Dendritic cell treated with granulocyte-macrophage colony-stimulating factor and Interleukin-4, amounts not matched to agents 40 ng/mL and 50 ng/mL, for 4 days (primary cell): ENCODE data around the gene CTNNA2.

Experiments used
- H3K27ac Mint-ChIP-seq: one replicate; pipeline ENCODE4 v1.8.0; 2022; ENCODE audit warnings: mild to moderate bottlenecking, mixed read lengths
- H3K27me3 Mint-ChIP-seq: one replicate; pipeline ENCODE4 v1.8.0; 2022; ENCODE audit warnings: mild to moderate bottlenecking, mixed read lengths
- H3K36me3 Mint-ChIP-seq: one replicate; pipeline ENCODE4 v1.8.0; 2022; ENCODE audit warnings: low read depth, mixed read lengths
- H3K4me1 Mint-ChIP-seq: one replicate; pipeline ENCODE4 v1.8.0; 2022; ENCODE audit warnings: low read depth, mixed read lengths
- H3K4me3 Mint-ChIP-seq: one replicate; pipeline ENCODE4 v1.8.0; 2022; ENCODE audit warnings: mild to moderate bottlenecking, moderate library complexity, mixed read lengths
- H3K9me3 Mint-ChIP-seq: one replicate; pipeline ENCODE4 v1.8.0; 2022; ENCODE audit warnings: mixed read lengths
- intact Hi-C: fragments of 100-400 bp; cut with micrococcal nuclease; formaldehyde crosslinking; loops from one replicate; pipeline ENCODE4 v1.15.0; 2022

The CTNNA2 gene

DNA sequence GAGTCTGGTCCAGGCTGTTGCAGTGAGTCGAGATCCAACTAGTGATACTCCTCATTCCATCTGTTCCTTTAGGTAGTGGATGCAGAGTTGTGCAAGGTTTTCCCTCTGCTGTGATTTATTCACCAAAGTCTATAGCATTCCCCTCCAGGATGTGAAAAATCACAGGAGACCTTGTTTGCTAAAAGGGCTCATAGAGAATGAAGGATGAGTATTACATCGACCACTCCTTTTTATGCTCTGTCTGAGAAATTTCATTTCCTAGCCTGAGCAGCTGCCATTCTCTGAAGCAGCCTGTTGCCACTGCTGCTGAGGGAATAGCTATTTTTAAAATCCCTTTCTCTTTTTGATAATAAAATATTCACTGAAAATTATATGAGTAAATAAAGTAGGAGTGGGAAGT, 925.8 kb downstream of the CTNNA2 start:
- Mint-ChIP-seq H3K4me3 (no peak overlapping the region), H3K36me3 (no peaks in the 10 kb centered on the region), H3K27ac (no peak overlapping the region), H3K9me3 (peaks cover 26% of the 10 kb centered on the region), H3K27me3 (no peaks in the 10 kb centered on the region), H3K4me1 (no peaks in the 10 kb centered on the region)
- intact Hi-C loops: no loop called here

DNA sequence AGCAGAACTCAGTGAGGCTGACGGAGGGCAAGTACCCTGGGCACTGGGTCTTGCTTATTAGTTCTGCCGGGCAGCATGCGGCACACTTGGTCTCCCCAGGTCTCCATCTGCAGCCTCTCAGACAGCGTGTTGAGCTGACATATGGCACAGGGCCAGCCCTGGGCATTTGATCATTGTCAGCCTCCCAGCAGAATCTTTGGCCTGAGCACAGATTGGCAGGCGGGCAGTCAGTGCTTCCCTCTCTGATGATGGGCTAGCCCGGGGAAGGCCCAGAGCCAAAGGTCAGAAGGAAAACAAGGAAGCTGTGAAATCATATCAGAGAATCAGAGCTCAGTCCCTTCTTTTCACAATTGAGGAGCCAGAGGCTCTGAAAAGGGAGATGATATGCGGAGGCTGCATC, 941.8 kb downstream of the CTNNA2 start:
- Mint-ChIP-seq H3K27me3 (no peaks in the 10 kb centered on the region), H3K9me3 (peaks cover 22% of the 10 kb centered on the region), H3K27ac (no peak overlapping the region), H3K4me1 (no peaks in the 10 kb centered on the region), H3K36me3 (no peaks in the 10 kb centered on the region), H3K4me3 (no peak overlapping the region)
- intact Hi-C loops: no loop called here

DNA sequence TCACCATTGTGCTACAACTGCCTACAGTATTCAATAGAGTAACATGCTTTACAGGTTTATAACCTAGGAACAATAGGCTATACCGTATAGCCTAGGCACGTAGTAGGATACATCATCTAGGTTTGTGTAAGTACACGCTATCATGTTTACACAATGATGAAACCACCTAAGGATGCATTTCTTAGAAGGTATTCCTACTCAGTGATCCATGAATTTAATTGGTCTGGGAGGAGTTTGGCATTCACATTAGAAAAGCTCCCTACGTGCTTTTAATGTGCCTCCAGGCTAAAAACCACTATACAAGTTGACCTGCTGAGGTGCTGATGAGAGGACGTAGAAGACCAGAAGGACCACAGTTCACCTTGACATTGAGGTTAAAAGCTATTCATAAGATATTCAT, 946.2 kb downstream of the CTNNA2 start:
- Mint-ChIP-seq H3K36me3 (no peaks in the 10 kb centered on the region), H3K27me3 (no peaks in the 10 kb centered on the region), H3K27ac (no peak overlapping the region), H3K4me3 (no peak overlapping the region), H3K9me3 (peaks cover 16% of the 10 kb centered on the region), H3K4me1 (no peaks in the 10 kb centered on the region)
- intact Hi-C loops: no loop called here

DNA sequence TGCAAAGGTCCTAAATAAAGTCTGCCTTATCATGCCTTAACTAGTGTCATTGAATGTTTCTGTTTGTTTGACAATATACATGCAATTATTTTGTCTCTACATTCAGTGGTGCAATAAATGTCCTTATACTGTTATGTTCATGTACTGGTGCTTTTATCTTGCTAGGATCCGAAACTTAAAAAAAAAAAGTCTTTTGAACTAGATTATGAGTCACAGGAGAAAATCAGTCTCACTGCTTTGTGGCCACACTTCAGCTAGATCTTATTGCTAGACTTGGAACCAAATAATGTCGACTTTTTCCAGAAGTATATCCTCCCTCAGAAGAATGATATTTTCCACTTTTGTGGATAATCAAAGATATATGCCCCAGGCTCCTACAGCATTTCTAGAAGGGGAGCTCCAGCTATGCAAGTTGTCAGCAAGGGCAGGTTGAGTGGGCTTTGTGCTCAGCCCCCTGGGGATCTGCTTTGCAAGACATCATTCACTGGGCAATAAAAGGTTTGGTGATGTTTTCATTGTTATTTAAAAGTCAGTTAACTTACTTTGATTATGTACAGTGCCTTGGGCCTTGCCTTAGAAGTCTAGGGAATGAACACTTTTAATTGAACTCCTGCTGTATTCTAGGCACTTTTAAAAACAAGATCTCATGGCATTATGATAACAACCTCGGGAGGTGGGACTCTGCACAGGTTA, 948.8 kb downstream of the CTNNA2 start:
- Mint-ChIP-seq H3K9me3 (peaks cover 8% of the 10 kb centered on the region), H3K27ac (no peak overlapping the region), H3K36me3 (no peaks in the 10 kb centered on the region), H3K4me1 (no peaks in the 10 kb centered on the region), H3K4me3 (no peak overlapping the region), H3K27me3 (no peaks in the 10 kb centered on the region)
- intact Hi-C loops: no loop called here

DNA sequence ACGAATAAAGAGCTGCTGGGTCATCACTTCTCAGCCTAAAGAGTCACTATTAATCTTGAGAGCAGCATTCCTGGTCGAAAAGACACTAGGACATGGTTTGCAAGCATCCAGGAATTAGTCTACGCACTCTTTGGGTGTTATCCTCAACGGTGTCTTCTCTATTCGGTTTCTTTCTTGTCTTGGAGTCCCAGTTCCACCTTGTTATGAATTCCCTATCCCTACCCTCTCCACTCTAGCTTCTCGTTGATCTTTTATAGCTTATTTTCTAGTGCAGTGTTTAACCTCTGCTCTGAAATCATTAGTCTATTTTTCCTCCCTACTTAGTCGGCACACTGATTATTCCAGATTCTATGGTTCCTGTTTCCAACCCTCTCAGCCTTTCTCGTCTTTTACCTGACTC, 949.8 kb downstream of the CTNNA2 start:
- intact Hi-C loops: no loop called here
- Mint-ChIP-seq H3K36me3 (no peaks in the 10 kb centered on the region), H3K9me3 (peaks cover 8% of the 10 kb centered on the region), H3K27me3 (no peaks in the 10 kb centered on the region), H3K27ac (no peak overlapping the region), H3K4me1 (no peaks in the 10 kb centered on the region), H3K4me3 (no peak overlapping the region)

DNA sequence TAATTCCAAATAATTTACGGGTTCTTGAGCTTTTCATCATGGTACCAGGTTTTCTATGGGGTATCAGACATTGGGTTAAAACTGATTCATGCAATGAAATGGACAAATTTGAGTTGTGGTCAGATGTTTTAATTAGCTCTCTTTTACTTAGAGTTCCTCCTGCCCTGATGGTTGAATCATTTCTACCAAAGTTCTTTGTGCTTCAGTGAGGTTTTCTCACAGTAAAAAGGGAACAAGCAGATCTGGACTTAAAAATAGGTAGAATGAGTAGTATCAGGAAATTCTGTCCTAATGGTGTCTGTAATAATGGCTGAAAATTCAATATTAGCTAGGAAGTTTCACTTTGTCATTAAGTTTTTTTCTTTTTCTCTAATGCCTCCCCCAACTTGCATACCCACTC, 951.4 kb downstream of the CTNNA2 start:
- Mint-ChIP-seq H3K4me1 (no peaks in the 10 kb centered on the region), H3K27ac (no peak overlapping the region)

DNA sequence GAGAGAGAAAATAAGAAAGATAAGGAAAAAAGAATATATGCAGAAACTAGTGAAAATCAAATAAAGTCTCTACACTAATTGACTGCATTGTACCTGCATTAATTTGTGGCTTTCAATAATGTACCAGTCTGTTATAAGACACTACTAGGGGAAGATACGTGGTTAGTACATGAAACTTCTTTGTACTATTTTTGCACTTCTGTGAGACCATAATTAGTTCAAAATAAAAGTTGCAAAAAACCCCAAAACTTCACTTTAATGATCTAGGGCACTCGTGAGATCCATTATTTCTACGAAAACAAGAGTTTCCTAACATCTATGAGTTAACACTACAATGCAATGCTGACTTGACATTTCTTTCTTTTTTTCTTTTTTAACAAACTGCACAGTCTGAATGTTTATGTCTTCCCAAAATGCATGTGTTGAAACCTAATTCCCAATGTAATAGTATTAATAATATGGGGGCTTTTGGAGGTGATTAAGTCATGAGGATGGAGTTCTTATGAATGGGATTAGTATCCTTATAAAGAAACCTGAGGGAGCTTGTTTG, 954.5 kb downstream of the CTNNA2 start:
- no peak overlapping the region for H3K27ac Mint-ChIP-seq
- H3K4me3 Mint-ChIP-seq: no peak overlapping the region
- no peaks in the 10 kb centered on the region for H3K36me3 Mint-ChIP-seq
- no peaks in the 10 kb centered on the region for H3K4me1 Mint-ChIP-seq
- no peaks in the 10 kb centered on the region for H3K27me3 Mint-ChIP-seq
- intact Hi-C loops: no loop called here
- H3K9me3 Mint-ChIP-seq: peaks cover 33% of the 10 kb centered on the region

More for the DNA sequence above, 951.4 kb downstream of the CTNNA2 start:
- H3K27me3 Mint-ChIP-seq: no peaks in the 10 kb centered on the region
- no peaks in the 10 kb centered on the region for H3K36me3 Mint-ChIP-seq
- intact Hi-C loops: no loop called here
- H3K4me3 Mint-ChIP-seq: no peak overlapping the region
- peaks cover 8% of the 10 kb centered on the region for H3K9me3 Mint-ChIP-seq

DNA sequence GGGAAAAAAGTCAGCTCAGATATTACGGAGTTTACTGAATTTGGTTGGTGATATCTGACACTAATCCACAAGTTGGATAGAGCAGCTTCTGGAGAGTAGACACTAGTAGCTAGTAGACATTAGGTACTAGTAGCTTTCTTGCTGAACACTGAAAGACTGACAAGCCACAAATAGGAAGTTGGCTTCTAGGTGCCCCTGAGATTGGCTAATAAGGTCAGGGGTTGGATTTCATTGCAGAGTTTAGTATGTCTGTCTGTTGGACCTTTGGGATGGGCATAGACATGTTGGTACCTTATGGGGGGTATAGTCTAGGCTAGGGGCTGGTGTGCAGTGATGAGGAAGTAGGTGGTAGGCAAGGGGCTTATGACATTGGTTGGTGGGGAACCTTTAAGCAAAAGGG, 956.6 kb downstream of the CTNNA2 start:
- no peaks in the 10 kb centered on the region for H3K36me3 Mint-ChIP-seq
- intact Hi-C loops: no loop called here
- no peaks in the 10 kb centered on the region for H3K4me1 Mint-ChIP-seq
- no peak overlapping the region for H3K27ac Mint-ChIP-seq
- H3K27me3 Mint-ChIP-seq: no peaks in the 10 kb centered on the region
- H3K9me3 Mint-ChIP-seq: peaks cover 31% of the 10 kb centered on the region
- no peak overlapping the region for H3K4me3 Mint-ChIP-seq

DNA sequence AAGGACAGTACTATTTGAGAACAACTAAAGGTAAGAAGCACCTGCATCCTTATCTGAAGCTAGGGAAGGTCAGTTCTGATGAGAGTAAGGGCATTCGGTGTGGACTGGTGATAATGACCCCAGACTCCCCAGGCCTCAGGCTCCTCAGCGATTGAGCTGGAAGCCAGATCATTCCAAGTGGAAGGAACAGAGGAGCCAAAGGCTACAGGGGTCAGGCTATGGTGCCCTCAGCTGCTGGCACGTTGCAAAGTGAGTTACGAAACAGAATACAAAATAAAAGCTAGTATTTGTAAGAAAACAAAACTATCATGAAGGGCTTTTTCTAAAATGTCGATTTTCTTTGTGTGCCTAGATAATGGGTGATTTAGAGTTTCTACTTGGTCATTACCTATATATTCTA, 960.2 kb downstream of the CTNNA2 start:
- Mint-ChIP-seq H3K36me3 (no peaks in the 10 kb centered on the region), H3K4me1 (no peaks in the 10 kb centered on the region), H3K27ac (no peak overlapping the region), H3K9me3 (peaks cover 31% of the 10 kb centered on the region), H3K27me3 (no peaks in the 10 kb centered on the region), H3K4me3 (no peak overlapping the region)
- intact Hi-C loops: no loop called here

DNA sequence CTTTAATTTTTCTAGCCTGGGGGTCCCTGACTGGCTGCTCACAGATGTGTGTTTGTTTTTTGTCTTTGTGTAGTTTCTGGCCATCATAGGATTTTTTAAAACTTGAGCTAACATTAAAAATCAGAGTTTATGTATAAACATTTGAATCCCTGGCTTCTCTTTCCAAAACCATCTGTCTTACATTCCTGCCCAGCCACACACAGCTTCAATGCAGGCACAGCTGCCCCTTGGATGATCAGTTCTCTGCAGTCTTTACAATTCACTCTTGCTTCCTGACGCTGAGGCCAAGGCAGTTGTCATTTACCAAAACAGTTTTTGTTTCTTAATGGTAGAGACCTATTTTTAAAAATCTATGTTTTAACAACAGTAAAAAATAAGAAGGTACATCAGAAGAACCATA, 960.9 kb downstream of the CTNNA2 start:
- Mint-ChIP-seq H3K27me3 (no peaks in the 10 kb centered on the region), H3K27ac (no peak overlapping the region), H3K9me3 (peaks cover 31% of the 10 kb centered on the region), H3K36me3 (no peaks in the 10 kb centered on the region), H3K4me1 (no peaks in the 10 kb centered on the region), H3K4me3 (no peak overlapping the region)
- intact Hi-C loops: no loop called here

DNA sequence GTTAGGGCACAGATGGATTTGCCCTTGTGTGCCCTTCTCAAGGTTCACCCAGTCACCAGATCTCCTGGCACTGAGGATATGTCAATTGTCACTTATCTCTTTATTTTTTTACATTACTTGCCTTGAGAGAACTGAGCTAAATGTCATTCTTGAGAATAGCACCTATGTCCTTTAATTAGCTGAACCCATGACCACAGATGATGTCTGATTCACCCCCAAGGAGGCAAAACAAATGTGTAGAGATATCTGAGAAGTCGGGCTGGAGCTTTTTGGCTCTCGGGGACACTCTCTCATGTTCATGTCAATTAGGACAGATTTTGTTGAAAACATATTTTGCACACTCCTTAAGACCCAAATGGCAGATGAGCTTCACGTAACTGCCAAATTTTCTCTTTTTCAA, 963.1 kb downstream of the CTNNA2 start:
- Mint-ChIP-seq H3K4me1 (no peaks in the 10 kb centered on the region), H3K36me3 (no peaks in the 10 kb centered on the region), H3K9me3 (peaks cover 15% of the 10 kb centered on the region), H3K27ac (no peak overlapping the region), H3K27me3 (no peaks in the 10 kb centered on the region), H3K4me3 (no peak overlapping the region)
- intact Hi-C loops: no loop called here

DNA sequence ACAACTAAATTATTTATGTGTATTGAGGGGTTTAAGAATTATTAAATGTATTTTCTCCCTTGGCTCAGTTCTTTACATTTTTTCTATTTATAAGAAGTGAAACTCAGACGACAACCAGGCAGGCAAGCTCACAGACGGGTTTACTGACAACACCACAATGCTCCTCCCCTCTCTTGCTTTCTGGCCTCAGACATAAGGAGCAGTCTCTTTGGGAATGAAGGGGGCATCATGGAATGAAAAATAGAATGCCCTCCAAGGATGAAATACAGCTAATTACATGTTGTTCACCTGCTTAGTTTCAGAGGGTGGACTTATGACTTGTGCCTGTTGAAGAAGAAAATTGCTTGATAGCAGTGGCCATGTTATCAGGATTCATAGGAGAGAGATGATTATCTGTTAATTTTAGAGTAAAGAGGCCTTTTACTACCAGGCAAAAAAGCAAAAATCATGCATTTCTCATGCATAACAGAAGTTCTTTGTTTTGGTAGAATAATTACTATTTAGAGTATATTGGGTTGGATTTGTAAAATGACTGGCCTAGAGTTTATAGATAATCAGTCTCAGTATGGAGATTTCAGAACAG, 963.8 kb downstream of the CTNNA2 start:
- Mint-ChIP-seq H3K4me3 (no peak overlapping the region), H3K36me3 (no peaks in the 10 kb centered on the region), H3K27ac (no peak overlapping the region), H3K27me3 (no peaks in the 10 kb centered on the region), H3K4me1 (no peaks in the 10 kb centered on the region), H3K9me3 (peaks cover 11% of the 10 kb centered on the region)
- intact Hi-C loops: no loop called here

DNA sequence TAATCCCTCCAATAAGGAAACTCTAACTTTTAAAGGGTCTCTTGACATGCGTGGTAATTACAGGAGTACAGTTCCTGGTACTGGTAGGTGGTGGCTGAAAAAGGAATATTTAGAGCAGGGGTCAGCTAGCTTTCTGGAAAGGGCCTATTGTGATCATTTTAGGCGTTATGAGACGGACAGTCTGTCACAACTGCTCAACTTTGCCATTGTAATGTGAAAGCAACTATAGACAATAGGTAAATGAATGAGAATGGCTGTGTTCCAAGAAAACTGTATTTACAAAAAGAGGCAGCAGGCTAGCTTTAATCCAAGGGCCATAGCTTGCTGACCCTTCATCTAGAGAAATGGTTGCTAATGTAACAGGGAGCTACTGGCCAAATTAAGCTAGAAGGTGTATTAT, 969.4 kb downstream of the CTNNA2 start:
- no peak overlapping the region for H3K4me3 Mint-ChIP-seq
- H3K27ac Mint-ChIP-seq: no peak overlapping the region
- H3K4me1 Mint-ChIP-seq: no peaks in the 10 kb centered on the region
- H3K27me3 Mint-ChIP-seq: no peaks in the 10 kb centered on the region
- no peaks in the 10 kb centered on the region for H3K9me3 Mint-ChIP-seq
- no peaks in the 10 kb centered on the region for H3K36me3 Mint-ChIP-seq
- intact Hi-C loops: no loop called here

DNA sequence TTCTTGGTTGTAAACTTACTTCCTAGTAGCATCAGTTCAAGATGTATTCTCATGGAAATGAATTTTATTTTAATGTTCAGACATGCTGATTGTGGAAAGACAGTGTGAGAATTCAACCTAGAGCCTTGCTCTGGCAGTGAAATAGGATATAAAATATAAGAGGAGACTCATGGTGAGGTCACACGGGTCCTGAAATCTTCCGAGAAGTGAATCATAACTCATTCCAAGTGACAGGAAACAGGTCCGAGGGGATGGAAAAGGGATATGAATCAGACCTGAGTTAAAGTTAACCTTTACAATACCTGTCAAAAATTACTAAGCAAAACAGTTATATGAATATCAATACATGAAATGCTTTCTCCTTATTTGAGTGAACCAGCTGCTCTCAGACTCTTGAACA, 976.9 kb downstream of the CTNNA2 start:
- no peaks in the 10 kb centered on the region for H3K27me3 Mint-ChIP-seq
- no peak overlapping the region for H3K27ac Mint-ChIP-seq
- H3K4me1 Mint-ChIP-seq: no peaks in the 10 kb centered on the region
- no peaks in the 10 kb centered on the region for H3K36me3 Mint-ChIP-seq
- H3K4me3 Mint-ChIP-seq: no peak overlapping the region
- no peaks in the 10 kb centered on the region for H3K9me3 Mint-ChIP-seq
- intact Hi-C loops: no loop called here

DNA sequence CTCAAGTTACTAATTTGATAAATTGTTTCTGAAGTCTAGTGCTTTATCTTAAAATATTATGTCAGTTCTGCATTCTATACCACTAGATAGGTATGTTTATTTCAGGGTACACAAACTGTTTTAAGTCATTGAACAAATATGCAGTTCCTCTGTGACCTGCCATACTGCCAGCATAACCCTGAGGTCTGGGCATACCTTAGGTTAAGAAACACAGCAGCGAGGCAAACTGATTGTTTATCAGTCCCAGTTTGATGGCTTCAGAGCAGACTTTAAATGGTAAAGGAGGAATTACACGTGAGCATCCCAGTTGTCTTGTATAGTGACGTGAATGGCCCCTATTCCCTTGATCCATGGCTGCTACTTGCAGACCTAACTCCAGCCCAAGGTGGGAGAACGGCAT, 978.1 kb downstream of the CTNNA2 start:
- no peaks in the 10 kb centered on the region for H3K9me3 Mint-ChIP-seq
- no peaks in the 10 kb centered on the region for H3K36me3 Mint-ChIP-seq
- intact Hi-C loops: no loop called here
- H3K4me1 Mint-ChIP-seq: no peaks in the 10 kb centered on the region
- H3K27me3 Mint-ChIP-seq: no peaks in the 10 kb centered on the region
- H3K27ac Mint-ChIP-seq: no peak overlapping the region
- no peak overlapping the region for H3K4me3 Mint-ChIP-seq
